Breast epithelium (tissue), 4 donors: ENCODE results near the gene TP53AIP1. TPM values are rescaled to one million over a fixed set of nuclear protein-coding genes. Genes with fewer than 3 reads are reported as not detected.

Source experiments
- DNase-seq, 2 donors: peaks; one replicate each; pipeline ENCODE4 v3.0.0-alpha.2; 2019; ENCODE audit warnings: low spot score in 2 of 2
- H3K27ac ChIP-seq, 2 donors: fragments of 200-600 bp; sonication (generic) in 1 of 2; one replicate each; pipeline ENCODE4 v1.5.1; 2016 to 2019; ENCODE audit warnings: mild to moderate bottlenecking in 1 of 2
- H3K27me3 ChIP-seq, 2 donors: fragments of 200-600 bp; sonication (generic) in 1 of 2; one replicate each; pipeline versions ENCODE4 v1.5.1 to v1.6.0; 2017 to 2019; ENCODE audit warnings: control low read depth in 1 of 2, mild to moderate bottlenecking in 1 of 2
- H3K36me3 ChIP-seq: fragments of 200-600 bp; one replicate; pipeline ENCODE4 v1.5.1; 2019
- H3K4me1 ChIP-seq, 2 donors: fragments of 200-600 bp; sonication (generic); one replicate each; pipeline ENCODE4 v1.5.1; 2016 to 2019; ENCODE audit warnings: control low read depth in 1 of 2
- H3K4me3 ChIP-seq, 3 donors: fragments of 200-600 bp; sonication (generic); 1 replicate in 2 of 3; 2 replicates in 1 of 3; pipeline ENCODE4 v1.5.1; 2016 to 2019; ENCODE audit warnings: mild to moderate bottlenecking in 3 of 3, moderate library complexity in 2 of 3
- H3K9me3 ChIP-seq, 2 donors: fragments of 200-600 bp; sonication (generic) in 1 of 2; one replicate each; pipeline ENCODE4 v1.5.1; 2016 to 2019; ENCODE audit warnings: control low read depth in 1 of 2
- POLR2A ChIP-seq: fragments of 450-650 bp; IDR thresholded peaks from one replicate; pipeline ENCODE4 v1.6.1; 2016; ENCODE audit warnings: antibody characterized with exemption, mild to moderate bottlenecking, moderate library complexity
- POLR2AphosphoS5 ChIP-seq, 3 donors: sonication (generic); formaldehyde crosslinking; IDR thresholded peaks; one replicate each; pipeline ENCODE4 v1.6.1; 2017; ENCODE audit warnings: antibody characterized with exemption in 3 of 3
- intact Hi-C: fragments of 100-400 bp; cut with DNase I; formaldehyde crosslinking; loops from one replicate; pipeline ENCODE4 v1.15.1; 2023; ENCODE audit warnings: low total_unique reads
- total RNA-seq, 3 donors: library from RNA; depleted of rRNA; stranded (reverse); fragments of >200 nt; gene quantifications; one replicate each; pipeline ENCODE4 v1.1.0, GENCODE V29; 2016
- TF ChIP-seq, protein P1 (sequence below), 3 donors: fragments of 450-650 bp; IDR thresholded peaks; one replicate each; pipeline ENCODE4 v1.5.1; 2016 to 2017; ENCODE audit warnings: antibody characterized with exemption in 3 of 3, mild to moderate bottlenecking in 3 of 3, moderate library complexity in 3 of 3

The TP53AIP1 gene
- total RNA-seq, 3 donors from 2014 or later = 0.16 to 0.59 (median 0.33) TPM

DNA sequence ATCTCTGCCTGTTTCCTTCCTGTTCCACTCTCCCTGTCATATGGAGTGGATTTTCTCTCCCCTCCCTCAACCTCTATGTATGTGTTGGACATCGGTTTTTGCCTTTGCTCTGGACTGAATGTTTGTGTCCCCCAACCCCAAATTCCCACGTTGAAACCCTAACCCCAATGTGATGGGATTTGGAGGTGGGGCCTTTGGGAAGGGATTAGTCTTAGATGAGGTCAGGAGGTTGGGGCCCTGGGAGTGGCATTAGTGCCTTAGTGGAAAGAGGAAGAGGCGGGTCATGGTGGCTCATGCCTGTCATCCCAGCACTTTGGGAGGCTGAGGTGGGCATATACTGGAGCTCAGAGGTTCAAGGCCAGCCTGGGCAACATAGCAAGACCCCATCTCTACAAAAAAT, 11.6 kb downstream of the TP53AIP1 start:
- Histone ChIP-seq H3K27me3 (peaks cover 0 to 15% of the 10 kb centered on the region in 2 donors), H3K4me3 (no peak overlapping the region), H3K36me3 (no peaks in the 10 kb centered on the region), H3K4me1 (no peaks in the 10 kb centered on the region), H3K9me3 (no peaks in the 10 kb centered on the region), H3K27ac (no peak overlapping the region)
- TF ChIP-seq POLR2A = no peak
- TF ChIP-seq POLR2AphosphoS5 (IDR thresholded peaks at IDR 0.05) = no peak
- intact Hi-C loops = no loop called here
- DNase-seq = no peak

DNA sequence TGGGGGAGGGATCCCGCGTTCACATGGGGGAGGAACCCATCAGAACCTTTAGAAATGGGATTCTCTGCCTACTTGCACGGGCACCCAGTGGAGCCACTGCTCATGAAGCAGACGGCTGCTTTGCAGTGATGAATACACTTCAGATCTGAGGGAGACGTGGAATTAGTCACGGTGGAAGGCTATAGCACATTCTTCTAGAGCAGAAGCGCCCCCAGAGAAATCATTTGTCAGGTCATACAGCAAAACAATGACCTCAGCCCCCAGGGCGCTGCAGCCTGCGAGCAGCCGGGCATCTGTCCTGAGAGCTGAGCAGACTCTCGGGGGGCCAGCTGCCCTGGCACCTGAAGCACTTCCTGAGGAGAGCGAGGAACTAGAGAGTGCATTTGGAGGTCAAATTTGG, 12.7 kb downstream of the TP53AIP1 start:
- H3K27ac ChIP-seq = no peak overlapping the region
- H3K36me3 ChIP-seq = no peaks in the 10 kb centered on the region
- DNase-seq = no peak
- H3K27me3 ChIP-seq = peaks cover 0 to 15% of the 10 kb centered on the region in 2 donors
- TF ChIP-seq, protein P1, sequence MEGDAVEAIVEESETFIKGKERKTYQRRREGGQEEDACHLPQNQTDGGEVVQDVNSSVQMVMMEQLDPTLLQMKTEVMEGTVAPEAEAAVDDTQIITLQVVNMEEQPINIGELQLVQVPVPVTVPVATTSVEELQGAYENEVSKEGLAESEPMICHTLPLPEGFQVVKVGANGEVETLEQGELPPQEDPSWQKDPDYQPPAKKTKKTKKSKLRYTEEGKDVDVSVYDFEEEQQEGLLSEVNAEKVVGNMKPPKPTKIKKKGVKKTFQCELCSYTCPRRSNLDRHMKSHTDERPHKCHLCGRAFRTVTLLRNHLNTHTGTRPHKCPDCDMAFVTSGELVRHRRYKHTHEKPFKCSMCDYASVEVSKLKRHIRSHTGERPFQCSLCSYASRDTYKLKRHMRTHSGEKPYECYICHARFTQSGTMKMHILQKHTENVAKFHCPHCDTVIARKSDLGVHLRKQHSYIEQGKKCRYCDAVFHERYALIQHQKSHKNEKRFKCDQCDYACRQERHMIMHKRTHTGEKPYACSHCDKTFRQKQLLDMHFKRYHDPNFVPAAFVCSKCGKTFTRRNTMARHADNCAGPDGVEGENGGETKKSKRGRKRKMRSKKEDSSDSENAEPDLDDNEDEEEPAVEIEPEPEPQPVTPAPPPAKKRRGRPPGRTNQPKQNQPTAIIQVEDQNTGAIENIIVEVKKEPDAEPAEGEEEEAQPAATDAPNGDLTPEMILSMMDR (IDR thresholded peaks at IDR 0.05) = no peak
- TF ChIP-seq POLR2A (no peak), POLR2AphosphoS5 (IDR thresholded peaks at IDR 0.05) (no peak)
- H3K4me1 ChIP-seq = no peaks in the 10 kb centered on the region
- no peaks in the 10 kb centered on the region for H3K9me3 ChIP-seq
- intact Hi-C loops = no loop called here
- no peak overlapping the region for H3K4me3 ChIP-seq

DNA sequence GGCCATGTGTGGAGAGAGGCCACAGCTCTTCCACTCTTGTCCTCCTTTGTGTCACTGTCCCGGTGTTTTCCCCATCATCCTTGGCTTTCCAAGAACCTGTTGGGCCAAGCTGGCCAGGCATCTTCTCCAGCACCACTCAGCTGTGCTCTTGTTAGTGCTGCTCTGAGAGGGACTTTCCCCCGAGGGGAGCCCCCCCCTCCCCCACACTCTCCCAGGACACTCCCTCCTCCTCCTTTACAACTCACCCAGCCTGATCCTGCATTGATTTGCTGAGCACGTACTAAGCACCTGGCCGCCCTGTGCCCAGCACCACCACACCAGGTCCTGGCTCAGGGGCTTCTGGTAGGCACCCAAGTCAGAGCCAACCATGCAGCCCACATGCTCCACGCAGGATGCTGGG, 13.2 kb downstream of the TP53AIP1 start:
- peaks cover 0 to 15% of the 10 kb centered on the region in 2 donors for H3K27me3 ChIP-seq
- TF ChIP-seq POLR2AphosphoS5 (IDR thresholded peaks at IDR 0.05) = no peak
- TF ChIP-seq POLR2A = no peak
- TF ChIP-seq, protein P1 (IDR thresholded peaks at IDR 0.05) = no peak
- H3K36me3 ChIP-seq = no peaks in the 10 kb centered on the region
- intact Hi-C loops = no loop called here
- no peaks in the 10 kb centered on the region for H3K9me3 ChIP-seq
- no peak for DNase-seq
- H3K4me1 ChIP-seq = no peaks in the 10 kb centered on the region
- no peak overlapping the region for H3K4me3 ChIP-seq
- no peak overlapping the region for H3K27ac ChIP-seq

DNA sequence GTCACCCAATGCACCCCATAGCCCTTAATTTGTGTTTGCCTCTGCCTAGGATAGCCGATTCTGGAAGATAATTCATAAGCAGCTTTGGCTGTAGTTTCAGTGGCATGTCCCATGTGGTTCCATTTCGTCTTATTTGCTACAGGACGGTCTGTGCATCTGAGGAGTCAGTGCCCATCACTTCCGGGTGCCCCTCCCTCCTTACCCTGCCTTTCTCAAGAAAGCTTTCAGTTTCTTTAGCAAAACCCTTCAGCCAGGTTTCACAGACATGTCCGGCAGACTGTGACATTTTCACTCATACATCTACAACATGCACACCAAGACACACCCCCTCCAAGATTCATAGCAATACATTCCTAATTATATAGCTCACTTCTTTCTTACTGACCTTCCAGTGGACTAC, 14.3 kb downstream of the TP53AIP1 start:
- H3K4me1 ChIP-seq = no peaks in the 10 kb centered on the region
- H3K27ac ChIP-seq = no peak overlapping the region
- DNase-seq = no peak
- no peaks in the 10 kb centered on the region for H3K36me3 ChIP-seq
- intact Hi-C loops = no loop called here
- peaks cover 0 to 15% of the 10 kb centered on the region in 2 donors for H3K27me3 ChIP-seq
- no peak overlapping the region for H3K4me3 ChIP-seq
- TF ChIP-seq, protein P1 (IDR thresholded peaks at IDR 0.05) = no peak
- TF ChIP-seq POLR2A (no peak), POLR2AphosphoS5 (IDR thresholded peaks at IDR 0.05) (no peak)
- H3K9me3 ChIP-seq = no peaks in the 10 kb centered on the region

DNA sequence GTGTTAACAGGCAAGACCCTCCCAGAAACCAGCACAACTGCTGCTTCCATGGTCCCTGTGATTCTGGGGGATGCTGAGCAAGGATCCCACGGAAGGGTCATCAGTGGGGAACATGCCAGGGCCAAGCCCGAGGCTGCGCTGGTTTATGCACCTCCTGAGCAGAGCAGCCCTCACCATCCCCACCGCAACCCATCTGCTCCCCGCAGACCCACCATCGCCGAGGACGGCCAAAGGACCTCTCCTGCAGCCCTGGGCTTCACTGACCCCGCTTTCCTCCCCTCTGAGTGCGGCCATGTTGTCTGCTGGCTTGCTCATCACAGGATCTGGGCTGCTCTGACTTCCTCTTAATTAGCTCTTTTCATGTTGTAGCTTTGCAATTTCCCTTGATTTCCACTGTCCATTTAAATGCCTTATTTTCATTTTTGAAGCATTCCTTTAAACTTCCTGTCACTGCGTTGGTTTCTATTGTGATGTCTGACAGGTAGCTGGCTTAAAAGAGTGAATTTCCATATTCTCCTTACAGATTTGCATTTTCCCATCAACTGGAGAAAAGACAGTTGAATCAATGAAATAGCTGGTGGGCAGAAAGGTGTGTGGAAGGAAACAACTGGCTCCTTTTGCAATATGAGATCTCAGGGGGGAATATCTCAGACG, 14.9 kb downstream of the TP53AIP1 start:
- Histone ChIP-seq H3K9me3 (no peaks in the 10 kb centered on the region), H3K4me3 (no peak overlapping the region), H3K36me3 (no peaks in the 10 kb centered on the region), H3K27ac (no peak overlapping the region), H3K27me3 (peaks cover 0 to 15% of the 10 kb centered on the region in 2 donors), H3K4me1 (no peaks in the 10 kb centered on the region)
- intact Hi-C loops = no loop called here
- no peak for TF ChIP-seq POLR2A
- no peak for TF ChIP-seq POLR2AphosphoS5 (IDR thresholded peaks at IDR 0.05)
- TF ChIP-seq, protein P1 (IDR thresholded peaks at IDR 0.05) = no peak
- no peak for DNase-seq

DNA sequence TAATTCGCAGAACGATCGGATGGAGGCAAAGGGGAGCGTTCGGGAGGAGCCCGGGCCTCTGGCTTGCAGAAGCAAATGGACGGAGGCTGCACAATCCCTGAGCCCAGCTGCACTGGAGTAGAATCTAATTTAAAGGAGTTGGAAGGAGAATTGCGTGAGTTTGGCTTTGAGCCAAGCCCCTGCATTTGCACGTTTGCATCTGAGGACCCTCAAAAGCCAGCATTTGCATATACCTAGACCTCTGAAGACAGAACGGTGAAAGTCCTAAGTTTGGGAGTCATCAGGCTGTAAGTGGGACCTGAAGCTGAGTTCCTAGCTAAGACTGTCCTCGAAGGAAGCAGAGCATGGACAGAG, 15.6 kb downstream of the TP53AIP1 start:
- DNase-seq = no peak
- intact Hi-C loops = no loop called here
- no peak overlapping the region for H3K27ac ChIP-seq
- peaks cover 0 to 15% of the 10 kb centered on the region in 2 donors for H3K27me3 ChIP-seq
- H3K36me3 ChIP-seq = no peaks in the 10 kb centered on the region
- no peak overlapping the region for H3K4me3 ChIP-seq
- no peaks in the 10 kb centered on the region for H3K9me3 ChIP-seq
- no peaks in the 10 kb centered on the region for H3K4me1 ChIP-seq
- no peak for TF ChIP-seq POLR2A
- TF ChIP-seq POLR2AphosphoS5 (IDR thresholded peaks at IDR 0.05) = no peak
- TF ChIP-seq, protein P1 (IDR thresholded peaks at IDR 0.05) = no peak
